GM18907 (cell line): ENCODE data around the gene APBB2.

Experiments used
- ATAC-seq: cut with Tn5 transposase; IDR thresholded peaks from one replicate; pipeline ENCODE4 v1.9.1; 2021; ENCODE audit warnings: mild to moderate bottlenecking, moderate library complexity; ENCODE audit not compliant: unreplicated experiment

APBB2 gene

DNA sequence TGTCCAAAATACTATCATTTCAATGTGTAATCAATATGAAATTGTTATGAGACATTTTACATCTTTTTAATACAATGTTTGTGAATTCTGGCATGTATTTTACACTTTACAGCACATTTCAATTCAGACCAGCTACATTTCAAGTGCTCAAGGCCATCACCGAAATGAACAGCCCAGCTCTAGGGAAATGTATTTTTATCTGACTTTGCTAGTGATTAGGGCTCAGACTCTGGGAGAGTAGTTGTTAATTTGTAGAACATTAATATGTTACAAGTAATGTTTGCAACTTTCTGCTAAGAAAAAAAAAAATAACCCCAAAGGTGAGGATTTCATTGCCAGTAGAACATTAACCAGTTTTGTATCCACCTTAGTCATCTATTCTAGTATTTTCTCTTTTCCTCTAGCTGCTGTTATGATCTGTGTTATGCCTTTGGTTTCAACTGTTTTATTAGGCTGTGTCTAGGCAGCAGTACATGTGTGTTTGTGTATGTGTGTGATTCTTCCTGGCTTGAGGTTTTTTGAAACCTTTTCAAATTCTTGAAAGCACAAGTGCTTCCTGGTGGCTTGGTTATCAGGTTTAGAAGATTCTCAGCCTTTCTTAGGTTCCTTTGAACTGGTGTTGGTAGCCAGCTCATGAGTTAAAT is 338.7 kb downstream of the APBB2 start:
- no peak for ATAC-seq

GRCh38 chr4:40874901-40875300 is 339.4 kb downstream of the APBB2 start:
- no peak for ATAC-seq

- no peak for ATAC-seq
Observed at GRCh38 chr4:40874331-40874730, 340.0 kb downstream of the APBB2 start.

- ATAC-seq = no peak
Observed at GRCh38 chr4:40871695-40872250, 342.6 kb downstream of the APBB2 start.

GRCh38 chr4:40870150-40870549 is 344.2 kb downstream of the APBB2 start:
- no peak for ATAC-seq

- ATAC-seq = no peak
Observed at GRCh38 chr4:40865696-40866095, 348.6 kb downstream of the APBB2 start.

DNA sequence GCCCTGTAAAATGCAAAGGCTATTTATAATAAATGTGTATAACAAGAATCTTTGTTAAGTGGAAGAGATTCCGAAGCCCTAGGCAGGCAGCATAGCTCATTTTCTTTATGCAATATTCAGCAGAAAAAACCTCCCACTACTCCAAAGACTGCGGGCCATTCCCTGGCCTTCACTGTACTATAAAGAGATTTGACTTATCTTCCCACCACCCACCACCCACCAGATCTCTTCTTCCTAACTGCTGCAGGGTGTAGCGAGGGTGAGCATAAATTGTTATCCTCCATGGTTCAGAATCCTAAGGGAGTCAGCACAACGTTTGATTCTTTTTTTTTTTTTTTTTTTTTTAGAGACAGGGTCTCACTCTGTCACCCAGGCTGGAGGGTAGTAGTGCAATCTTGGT is 349.8 kb downstream of the APBB2 start:
- ATAC-seq = no peak

DNA sequence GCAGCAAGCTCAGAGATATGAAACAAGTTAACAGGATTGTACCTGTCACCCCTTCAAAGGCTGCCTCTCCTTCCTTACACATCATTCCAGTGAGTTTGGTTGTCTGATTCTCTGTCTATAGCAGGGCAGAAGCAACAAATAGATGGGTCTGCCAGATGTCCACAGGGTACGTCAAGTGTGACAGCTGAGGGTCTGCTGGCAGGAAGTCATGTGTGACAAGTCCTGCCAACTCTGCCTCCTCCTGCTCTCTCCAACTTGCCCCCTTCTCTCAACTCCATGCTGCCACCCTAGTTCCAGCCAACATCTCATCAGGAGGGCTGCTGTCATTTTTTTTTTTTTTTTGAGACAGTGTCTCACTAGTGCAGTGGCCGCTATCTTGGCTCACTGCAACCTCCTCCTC is 355.4 kb downstream of the APBB2 start:
- ATAC-seq = no peak

GRCh38 chr4:40857956-40858355 is 356.4 kb downstream of the APBB2 start:
- ATAC-seq = no peak

DNA sequence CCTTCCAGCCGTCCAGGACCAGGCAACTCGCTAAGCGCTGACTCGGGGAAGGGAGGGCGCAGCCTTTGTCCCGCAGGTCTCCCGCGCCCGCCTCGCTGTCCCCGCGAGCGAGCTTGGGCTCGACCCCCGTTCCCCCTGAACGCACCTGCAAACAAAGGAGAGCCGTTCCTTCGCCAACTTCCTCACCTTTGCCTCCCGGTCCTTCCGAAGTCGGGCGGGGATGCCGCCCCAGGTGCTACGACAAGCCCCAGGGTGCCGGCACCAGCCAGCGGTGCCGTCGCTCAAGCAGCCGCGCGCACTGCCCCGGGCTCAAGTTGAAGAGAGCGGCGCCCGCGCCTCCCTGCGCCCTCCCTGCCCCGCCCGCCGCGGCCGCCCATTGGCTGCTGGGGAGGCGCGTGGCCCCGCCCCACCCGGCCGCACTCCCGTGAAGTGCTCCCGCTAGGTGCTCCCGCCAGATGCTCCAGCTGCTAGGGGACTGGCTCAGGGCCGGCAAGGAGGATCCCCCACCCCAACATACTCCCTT is 357.4 kb downstream of the APBB2 start:
- ATAC-seq = peak; percentile 92

GRCh38 chr4:40856277-40856839 is 358.0 kb downstream of the APBB2 start:
- peak; percentile 12 for ATAC-seq

GRCh38 chr4:40850496-40850895 is 363.8 kb downstream of the APBB2 start:
- no peak for ATAC-seq

- no peak for ATAC-seq
Observed at GRCh38 chr4:40848940-40849339, 365.4 kb downstream of the APBB2 start.

- ATAC-seq = no peak
Observed at GRCh38 chr4:40848251-40848650, 366.1 kb downstream of the APBB2 start.

GRCh38 chr4:40846532-40846931 is 367.8 kb downstream of the APBB2 start:
- no peak for ATAC-seq

- ATAC-seq = no peak
Observed at GRCh38 chr4:40845154-40845835, 369.0 kb downstream of the APBB2 start.

DNA sequence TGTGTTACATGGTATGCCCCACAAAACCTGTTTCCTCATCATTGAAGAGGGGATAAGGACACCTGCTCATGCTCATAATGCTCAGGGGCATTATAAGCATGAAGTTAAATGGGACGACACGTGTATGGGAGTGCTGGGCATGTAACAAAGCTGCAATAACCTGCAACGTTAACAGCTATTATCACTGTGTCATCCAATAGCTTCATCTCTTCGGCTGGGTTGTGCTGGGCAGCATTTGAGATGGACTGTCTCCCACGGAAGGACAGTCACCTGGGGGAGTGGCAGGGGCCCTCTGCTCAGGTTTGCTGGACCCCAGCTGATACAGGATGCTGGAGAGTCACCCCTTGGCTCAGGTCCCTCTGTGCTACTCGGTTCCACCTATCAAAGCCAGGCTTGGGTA is 370.1 kb downstream of the APBB2 start:
- ATAC-seq = no peak

- no peak for ATAC-seq
Observed at GRCh38 chr4:40843696-40844095, 370.6 kb downstream of the APBB2 start.

- no peak for ATAC-seq
Observed at GRCh38 chr4:40842725-40843423, 371.5 kb downstream of the APBB2 start.

DNA sequence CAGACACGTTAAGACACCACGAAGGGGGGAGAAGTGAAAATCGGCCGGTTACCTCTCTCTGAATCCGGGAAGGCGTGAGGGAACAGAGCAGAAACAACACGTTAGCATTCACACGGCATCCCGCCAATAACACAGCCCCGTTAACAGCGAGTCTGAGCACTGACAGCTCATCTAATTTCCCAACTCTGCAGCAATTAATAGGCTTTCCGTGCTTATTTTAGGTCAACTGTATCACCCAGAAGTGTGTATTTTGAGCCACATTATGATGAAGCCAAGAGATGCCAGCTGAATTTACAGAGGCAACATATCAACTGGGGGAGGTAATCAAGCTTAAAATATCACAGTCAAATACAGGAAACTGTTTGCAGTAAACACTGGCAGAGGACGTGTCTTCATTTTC is 372.0 kb downstream of the APBB2 start:
- ATAC-seq = no peak

DNA sequence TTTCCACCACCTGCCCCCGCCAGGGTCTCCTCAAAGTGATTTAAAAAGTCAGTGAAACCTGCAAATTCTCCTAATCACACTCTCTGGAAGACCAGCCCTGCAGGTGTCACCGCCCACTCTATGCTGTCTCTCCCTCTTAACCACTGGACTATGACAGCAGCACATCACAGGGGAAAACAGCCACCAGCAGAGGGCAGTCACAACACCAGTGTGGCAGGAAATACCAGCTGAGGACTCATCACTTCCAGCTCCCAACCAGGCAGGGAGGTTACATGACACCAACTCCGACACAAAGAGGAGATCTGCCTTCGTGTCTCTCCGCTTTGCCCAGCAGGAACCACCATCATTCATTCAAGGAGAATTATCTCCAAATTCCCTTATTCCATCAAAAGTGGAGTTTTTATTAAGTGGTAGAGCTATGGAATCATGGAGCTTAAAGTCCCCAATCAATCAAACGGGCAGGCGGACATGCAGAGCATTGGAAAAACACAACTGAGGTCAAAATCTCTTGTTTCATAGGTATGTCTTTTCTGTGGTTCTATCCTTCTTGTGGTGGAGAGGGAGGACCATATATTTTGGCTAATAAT is 373.3 kb downstream of the APBB2 start:
- peak; percentile 68 for ATAC-seq
